Hepatocyte (in vitro differentiated cells): ENCODE measurements around the gene CDK6. TPM values are rescaled to one million over a fixed set of nuclear protein-coding genes. Genes with fewer than 3 reads are reported as not detected.
"Not testable (repeated sequence)": the region's sequence is repeated elsewhere in the genome, so short reads cannot be mapped to it uniquely, and the experiment has no call there.

Experiments
- DNase-seq: peaks from one replicate; pipeline ENCODE4 v3.0.0-alpha.2; 2016; ENCODE audit warnings: low spot score
- H2AFZ ChIP-seq: fragments of 200-600 bp; sonication (generic); 2 replicates; pipeline ENCODE4 v1.6.0; 2016; ENCODE audit warnings: antibody characterized with exemption, mild to moderate bottlenecking
- H3K27ac ChIP-seq: fragments of 200-600 bp; sonication (generic); 2 replicates; pipeline ENCODE4 v1.5.1; 2016; ENCODE audit warnings: mild to moderate bottlenecking
- H3K27me3 ChIP-seq: fragments of 200-600 bp; sonication (generic); 2 replicates; pipeline ENCODE4 v1.6.1; 2016
- H3K36me3 ChIP-seq: fragments of 200-600 bp; sonication (generic); replicated peaks from 2 replicates; pipeline ENCODE4 v1.5.1; 2016; ENCODE audit warnings: low read depth; ENCODE audit not compliant: insufficient read depth
- H3K4me1 ChIP-seq: fragments of 200-600 bp; sonication (generic); 2 replicates; pipeline ENCODE4 v1.5.1; 2016; ENCODE audit warnings: mild to moderate bottlenecking, moderate library complexity; ENCODE audit not compliant: insufficient read depth
- H3K4me2 ChIP-seq: fragments of 200-600 bp; sonication (generic); 2 replicates; pipeline ENCODE4 v1.6.0; 2016
- H3K4me3 ChIP-seq: fragments of 200-600 bp; sonication (generic); 2 replicates; pipeline ENCODE4 v1.5.1; 2016; ENCODE audit warnings: mild to moderate bottlenecking
- H3K79me2 ChIP-seq: fragments of 200-600 bp; sonication (generic); 2 replicates; pipeline ENCODE4 v1.6.0; 2017; ENCODE audit warnings: mild to moderate bottlenecking
- H3K9me2 ChIP-seq: fragments of 200-600 bp; sonication (generic); replicated peaks from 2 replicates; pipeline ENCODE4 v1.6.0; 2017; ENCODE audit warnings: mild to moderate bottlenecking; ENCODE audit not compliant: insufficient read depth
- H3K9me3 ChIP-seq: fragments of 200-600 bp; sonication (generic); 2 replicates; pipeline ENCODE4 v1.5.1; 2016; ENCODE audit warnings: low read depth, mild to moderate bottlenecking
- H4K20me1 ChIP-seq: fragments of 200-600 bp; sonication (generic); 2 replicates; pipeline ENCODE4 v1.6.0; 2016; ENCODE audit warnings: mild to moderate bottlenecking; ENCODE audit not compliant: insufficient read depth, poor library complexity, severe bottlenecking
- CTCF ChIP-seq: fragments of 200-600 bp; sonication (generic); IDR thresholded peaks from 2 replicates; pipeline ENCODE4 v1.5.1; 2016; ENCODE audit warnings: antibody characterized with exemption, mild to moderate bottlenecking; ENCODE audit not compliant: poor library complexity
- EZH2 ChIP-seq: fragments of 200-600 bp; sonication (generic); IDR thresholded peaks from 2 replicates; pipeline ENCODE4 v1.6.1; 2016; ENCODE audit warnings: antibody characterized with exemption, mild to moderate bottlenecking, borderline replicate concordance
- EZH2phosphoT487 ChIP-seq: fragments of 200-600 bp; sonication (generic); IDR thresholded peaks from one replicate; pipeline ENCODE4 v1.6.1; 2018; ENCODE audit warnings: antibody characterized with exemption, mild to moderate bottlenecking, low read depth, moderate library complexity; ENCODE audit not compliant: unreplicated experiment, severe bottlenecking
- WGBS: methylation state at CpG from one replicate; pipeline ENCODE4 v1.1.6; 2016; ENCODE audit warnings: low lambda C conversion rate; ENCODE audit errors: missing lambda C conversion rate; 5-methylcytosine and 5-hydroxymethylcytosine counted together
- polyA plus RNA-seq: library from polyadenylated mRNA; unstranded; fragments of >200 nt; fragmentation: Nextera tagmentation; extraction: Ambion mirVana; gene quantifications from 2 replicates; pipeline ENCODE4 v1.2.1, GENCODE V29; 2016
- total RNA-seq: library from RNA; depleted of rRNA; stranded (reverse); fragments of >200 nt; gene quantifications from 2 replicates; pipeline ENCODE4 v1.2.3, GENCODE V29; 2014

Gene CDK6
- total and polyA plus RNA-seq, 2 experiments from 2014 or later = 18.7 to 64.5 TPM

GRCh38 chr7:92606985-92607384, 229.4 kb downstream of the CDK6 start:
- no peak overlapping the region for H3K4me3 ChIP-seq
- no peaks in the 10 kb centered on the region for H3K79me2 ChIP-seq
- TF ChIP-seq EZH2phosphoT487 (no peak), CTCF (no peak), EZH2 (no peak)
- WGBS = 82% methylated on average over 4 of the region's 4 CpGs
- no peaks in the 10 kb centered on the region for H3K36me3 ChIP-seq
- H3K9me3 ChIP-seq = no peaks in the 10 kb centered on the region
- H3K4me2 ChIP-seq = no peak overlapping the region
- no peaks in the 10 kb centered on the region for H3K4me1 ChIP-seq
- H2AFZ ChIP-seq = no peak overlapping the region
- H3K9me2 ChIP-seq = no peaks in the 10 kb centered on the region
- no peaks in the 10 kb centered on the region for H4K20me1 ChIP-seq
- H3K27ac ChIP-seq = no peak overlapping the region
- H3K27me3 ChIP-seq = no peaks in the 10 kb centered on the region
- DNase-seq = no peak

GRCh38 chr7:92604517-92604916, 231.9 kb downstream of the CDK6 start:
- H4K20me1 ChIP-seq, H3K27me3 ChIP-seq, H3K9me3 ChIP-seq, H3K27ac ChIP-seq, H3K4me3 ChIP-seq, H3K4me1 ChIP-seq, H3K9me2 ChIP-seq, H2AFZ ChIP-seq, H3K36me3 ChIP-seq, H3K4me2 ChIP-seq, DNase-seq, H3K79me2 ChIP-seq: not testable (repeated sequence)
- WGBS = 70% methylated on average over 7 of the region's 7 CpGs

GRCh38 chr7:92603089-92603445, 233.3 kb downstream of the CDK6 start:
- no peak overlapping the region for H3K4me2 ChIP-seq
- TF ChIP-seq EZH2phosphoT487 = no peak
- WGBS = 78% methylated on average over 1 of the region's 1 CpG
- H3K9me3 ChIP-seq = no peaks in the 10 kb centered on the region
- H3K4me1 ChIP-seq = no peaks in the 10 kb centered on the region
- H3K27me3 ChIP-seq = no peaks in the 10 kb centered on the region
- H3K9me2 ChIP-seq = no peaks in the 10 kb centered on the region
- no peaks in the 10 kb centered on the region for H4K20me1 ChIP-seq
- no peak overlapping the region for H2AFZ ChIP-seq
- no peaks in the 10 kb centered on the region for H3K79me2 ChIP-seq
- H3K27ac ChIP-seq = peak overlapping the region; percentile 20
- no peak overlapping the region for H3K4me3 ChIP-seq
- no peak for DNase-seq
- no peaks in the 10 kb centered on the region for H3K36me3 ChIP-seq

GRCh38 chr7:92602352-92603088, 233.9 kb downstream of the CDK6 start:
- 93% methylated on average over 2 of the region's 2 CpGs for WGBS
- no peaks in the 10 kb centered on the region for H4K20me1 ChIP-seq
- no peaks in the 10 kb centered on the region for H3K79me2 ChIP-seq
- no peaks in the 10 kb centered on the region for H3K36me3 ChIP-seq
- no peaks in the 10 kb centered on the region for H3K27me3 ChIP-seq
- TF ChIP-seq EZH2 = no peak
- no peak for TF ChIP-seq CTCF
- TF ChIP-seq EZH2phosphoT487 = no peak
- H3K9me3 ChIP-seq = no peaks in the 10 kb centered on the region
- no peaks in the 10 kb centered on the region for H3K4me1 ChIP-seq
- peak overlapping the region; percentile 20 for H3K27ac ChIP-seq
- H3K4me2 ChIP-seq = no peak overlapping the region
- no peak for DNase-seq
- no peaks in the 10 kb centered on the region for H3K9me2 ChIP-seq
- H3K4me3 ChIP-seq = no peak overlapping the region
- H2AFZ ChIP-seq = no peak overlapping the region
